ENCODE measurements around the gene COL8A1. TPM values are rescaled to one million over a fixed set of nuclear protein-coding genes. Genes with fewer than 3 reads are reported as not detected.
A peak's percentile ranks its signal among the peaks of the same experiment; 100 is the strongest.

The COL8A1 gene
- total and polyA plus RNA-seq, 8 donors, result 0.96 to 283 (median 2.6) TPM

DNA sequence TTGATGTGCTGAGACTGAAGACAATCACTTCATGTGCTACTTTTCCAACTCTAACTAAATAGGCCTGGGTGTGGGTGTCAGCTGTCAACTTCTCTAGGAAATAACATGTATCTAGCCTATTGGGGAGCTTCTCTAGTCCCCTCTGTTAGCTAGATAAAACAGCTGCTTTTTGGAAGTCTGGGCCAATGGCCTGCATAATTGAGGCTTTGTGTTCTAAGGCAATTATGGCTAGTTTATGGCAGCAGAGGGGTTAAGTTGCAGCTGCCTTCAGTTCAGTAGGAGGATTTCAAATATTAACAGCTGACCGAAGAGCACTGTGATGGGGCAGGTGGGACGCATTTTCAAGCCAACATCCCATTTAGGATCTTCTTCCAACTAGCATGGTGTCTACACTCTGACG is 6.4 kb downstream of the COL8A1 start:
- Histone ChIP-seq H3K27ac (peak overlapping the region in 1 of 2 donors; percentile 74), H3K9me3 (no peaks in the 10 kb centered on the region), H3K27me3 (no peaks in the 10 kb centered on the region), H3K4me1 (peaks cover 0 to 12% of the 10 kb centered on the region in 2 donors), H3K36me3 (no peaks in the 10 kb centered on the region), H3K4me3 (no peak overlapping the region)
- intact Hi-C loops (cut with DNase I), result no loop called here
- DNase-seq, result no peak
- TF ChIP-seq, protein P1, sequence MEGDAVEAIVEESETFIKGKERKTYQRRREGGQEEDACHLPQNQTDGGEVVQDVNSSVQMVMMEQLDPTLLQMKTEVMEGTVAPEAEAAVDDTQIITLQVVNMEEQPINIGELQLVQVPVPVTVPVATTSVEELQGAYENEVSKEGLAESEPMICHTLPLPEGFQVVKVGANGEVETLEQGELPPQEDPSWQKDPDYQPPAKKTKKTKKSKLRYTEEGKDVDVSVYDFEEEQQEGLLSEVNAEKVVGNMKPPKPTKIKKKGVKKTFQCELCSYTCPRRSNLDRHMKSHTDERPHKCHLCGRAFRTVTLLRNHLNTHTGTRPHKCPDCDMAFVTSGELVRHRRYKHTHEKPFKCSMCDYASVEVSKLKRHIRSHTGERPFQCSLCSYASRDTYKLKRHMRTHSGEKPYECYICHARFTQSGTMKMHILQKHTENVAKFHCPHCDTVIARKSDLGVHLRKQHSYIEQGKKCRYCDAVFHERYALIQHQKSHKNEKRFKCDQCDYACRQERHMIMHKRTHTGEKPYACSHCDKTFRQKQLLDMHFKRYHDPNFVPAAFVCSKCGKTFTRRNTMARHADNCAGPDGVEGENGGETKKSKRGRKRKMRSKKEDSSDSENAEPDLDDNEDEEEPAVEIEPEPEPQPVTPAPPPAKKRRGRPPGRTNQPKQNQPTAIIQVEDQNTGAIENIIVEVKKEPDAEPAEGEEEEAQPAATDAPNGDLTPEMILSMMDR (IDR thresholded peaks at IDR 0.05), result no peak
- no peak for ATAC-seq

DNA sequence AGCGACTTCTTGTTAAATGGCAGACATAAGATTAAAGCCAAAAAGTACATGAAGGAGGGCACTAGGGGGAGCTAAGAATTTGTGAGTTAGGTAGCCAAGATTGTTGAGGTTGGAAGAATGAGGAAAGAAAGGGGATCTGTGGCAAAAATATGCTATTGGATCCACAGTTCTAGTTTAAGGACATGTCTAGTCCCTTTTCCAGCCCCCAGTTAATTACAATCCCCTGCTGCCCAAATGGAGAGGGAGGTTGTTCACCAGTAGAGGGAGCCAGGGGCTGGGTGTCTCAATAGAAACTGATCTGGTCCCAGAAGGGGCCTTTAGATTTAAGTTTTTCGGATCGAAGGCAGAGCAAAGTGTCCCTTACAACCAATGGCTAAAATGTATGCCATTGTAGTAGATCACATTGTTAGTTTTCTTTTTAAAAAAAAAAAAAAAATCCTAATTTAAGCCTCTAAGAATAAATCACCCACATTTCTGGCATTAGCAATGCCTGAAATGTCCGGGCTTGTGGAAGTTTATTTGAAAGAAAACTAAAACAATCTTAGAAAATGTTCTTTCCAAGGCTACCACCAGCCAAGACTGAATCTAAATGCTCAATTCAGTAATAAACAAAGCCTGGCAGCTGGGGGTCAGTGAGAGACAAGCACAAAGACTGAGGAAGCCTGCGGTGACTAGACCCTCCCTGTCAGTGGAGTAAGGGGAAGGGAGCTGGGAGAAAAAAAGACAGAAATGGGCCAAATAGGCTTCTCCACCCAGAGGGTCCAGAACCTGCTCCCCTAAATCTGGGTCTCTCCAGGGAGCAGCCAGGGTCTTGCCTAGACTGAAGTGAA is 7.1 kb downstream of the COL8A1 start:
- H3K27ac ChIP-seq, result peak overlapping the region in 1 of 2 donors; percentile 74
- no peak overlapping the region for H3K4me3 ChIP-seq
- DNase-seq (no peak), ATAC-seq (peak; percentile 53)
- no peaks in the 10 kb centered on the region for H3K36me3 ChIP-seq
- no peaks in the 10 kb centered on the region for H3K27me3 ChIP-seq
- TF ChIP-seq, protein P1 (IDR thresholded peaks at IDR 0.05), result peak in 1 of 2 donors; percentile 33
- no peaks in the 10 kb centered on the region for H3K9me3 ChIP-seq
- intact Hi-C loops (cut with DNase I), result no loop called here
- peaks cover 0 to 12% of the 10 kb centered on the region in 2 donors for H3K4me1 ChIP-seq

DNA sequence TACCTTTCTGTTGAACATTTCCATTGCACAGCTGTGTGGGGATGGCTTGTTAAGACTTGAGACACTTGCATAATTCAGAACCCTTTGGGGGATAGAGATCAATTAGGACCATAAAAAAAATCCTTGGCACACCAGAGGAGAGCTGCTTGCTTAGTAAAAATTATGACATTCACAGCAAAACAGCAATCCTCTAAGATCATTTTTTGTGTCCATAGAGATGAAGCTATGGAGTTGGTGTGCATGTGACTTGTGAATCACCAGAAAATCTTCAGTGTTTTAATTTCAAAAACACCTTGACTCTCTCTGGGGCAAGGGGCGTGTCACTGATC is 7.7 kb downstream of the COL8A1 start:
- TF ChIP-seq, protein P1 (IDR thresholded peaks at IDR 0.05), result no peak
- DNase-seq (no peak), ATAC-seq (no peak)
- Histone ChIP-seq H3K36me3 (no peaks in the 10 kb centered on the region), H3K4me1 (peaks cover 0 to 15% of the 10 kb centered on the region in 2 donors), H3K9me3 (no peaks in the 10 kb centered on the region), H3K27ac (peak overlapping the region in 1 of 2 donors; percentile 74), H3K27me3 (no peaks in the 10 kb centered on the region), H3K4me3 (no peak overlapping the region)
- intact Hi-C loops (cut with DNase I), result no loop called here

DNA sequence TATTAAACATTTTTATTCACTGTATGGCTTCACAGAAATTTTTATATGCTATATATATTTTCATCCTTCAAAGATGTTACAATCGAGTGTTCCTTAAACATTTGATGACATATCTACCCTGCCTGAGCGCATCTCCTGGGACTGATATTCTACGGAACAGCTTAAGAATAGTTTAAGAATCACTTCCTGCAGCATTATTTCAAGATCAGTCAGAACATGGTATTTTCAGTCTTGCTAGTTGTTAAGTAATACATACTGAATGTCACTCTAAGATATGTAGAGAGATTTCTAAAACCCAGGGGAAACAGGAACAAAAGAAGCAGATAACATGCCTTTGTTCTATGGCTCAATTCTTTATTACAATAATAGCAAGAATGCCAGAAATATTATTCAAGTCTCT is 8.7 kb downstream of the COL8A1 start:
- intact Hi-C loops (cut with DNase I), result no loop called here
- DNase-seq, result no peak
- TF ChIP-seq, protein P1 (IDR thresholded peaks at IDR 0.05), result no peak
- Histone ChIP-seq H3K27me3 (no peaks in the 10 kb centered on the region), H3K9me3 (no peaks in the 10 kb centered on the region), H3K27ac (peak overlapping the region in 1 of 2 donors; percentile 74), H3K4me1 (peaks cover 4 to 19% of the 10 kb centered on the region in 2 donors), H3K36me3 (no peaks in the 10 kb centered on the region), H3K4me3 (no peak overlapping the region)
- ATAC-seq, result no peak

DNA sequence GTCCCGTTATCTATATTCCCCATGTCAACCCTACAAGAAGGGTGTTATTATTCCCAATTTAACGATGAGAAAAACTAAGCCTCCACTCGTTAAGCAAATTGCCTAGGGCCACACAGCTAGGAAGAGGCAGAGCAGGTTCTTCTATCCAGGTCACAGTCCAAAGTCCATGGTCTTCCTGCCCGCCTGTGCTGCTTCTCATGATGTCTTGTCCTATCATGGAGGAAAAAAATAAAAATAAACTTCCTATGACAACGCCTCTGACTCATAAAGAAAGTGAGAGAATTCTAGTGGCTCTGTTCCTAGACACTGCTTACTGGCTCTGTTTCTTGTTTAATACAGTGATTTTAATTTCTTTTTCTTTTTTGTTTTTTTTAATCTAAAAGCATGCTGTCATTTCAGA is 9.7 kb downstream of the COL8A1 start:
- Histone ChIP-seq H3K27me3 (no peaks in the 10 kb centered on the region), H3K4me3 (no peak overlapping the region), H3K4me1 (peaks cover 4 to 27% of the 10 kb centered on the region in 2 donors), H3K27ac (peak overlapping the region in 1 of 2 donors; percentile 74), H3K9me3 (no peaks in the 10 kb centered on the region), H3K36me3 (no peaks in the 10 kb centered on the region)
- DNase-seq (no peak), ATAC-seq (peak; percentile 36)
- intact Hi-C loops (cut with DNase I), result no loop called here
- TF ChIP-seq, protein P1 (IDR thresholded peaks at IDR 0.05), result no peak
